ENCODE measurements around the gene VWF.
"Not testable (repeated sequence)": the region's sequence is repeated elsewhere in the genome, so short reads cannot be mapped to it uniquely, and the experiment has no call there.

- TF ChIP-seq CTCF (conservative IDR thresholded peaks at IDR 0.05); EZH2 (IDR thresholded peaks at IDR 0.05; ENCODE audit: low read depth): not testable (repeated sequence)
Observed at GRCh38 chr12:6010631-6011350, 113.7 kb downstream of the VWF start.

Data from PC-9 (cell line).